ENCODE data around the gene CAVIN1.
"Not testable (repeated sequence)": the region's sequence is repeated elsewhere in the genome, so short reads cannot be mapped to it uniquely, and the experiment has no call there.

Gene CAVIN1

GRCh38 chr17:42402117-42402516 is 20.9 kb downstream of the CAVIN1 start:
- no peak overlapping the region for H3K4me3 ChIP-seq (ENCODE audit: insufficient read length, low read depth)
- peak overlapping the region; percentile 52 for H3K9ac ChIP-seq (ENCODE audit: insufficient read length, low read depth)
- no peak for DNase-seq (ENCODE audit: low read depth, low spot score)

GRCh38 chr17:42400844-42401375 is 22.1 kb downstream of the CAVIN1 start:
- H3K9me3 ChIP-seq (ENCODE audit: insufficient read depth, low read length); H3K4me1 ChIP-seq (ENCODE audit: insufficient read depth, insufficient read length); DNase-seq (ENCODE audit: low read depth, low spot score); H3K4me3 ChIP-seq (ENCODE audit: insufficient read length, low read depth); H3K9ac ChIP-seq (ENCODE audit: insufficient read length, low read depth); H3K27me3 ChIP-seq (ENCODE audit: insufficient read depth, insufficient read length): not testable (repeated sequence)
- H3K36me3 ChIP-seq (ENCODE audit: insufficient read depth, insufficient read length, low read length), result peaks cover 35% of the 10 kb centered on the region

More at GRCh38 chr17:42402117-42402516, 20.9 kb downstream of the CAVIN1 start:
- Histone ChIP-seq H3K36me3 (ENCODE audit: insufficient read depth, insufficient read length, low read length) (peaks cover 37% of the 10 kb centered on the region), H3K4me1 (ENCODE audit: insufficient read depth, insufficient read length) (peaks cover 10% of the 10 kb centered on the region), H3K9me3 (ENCODE audit: insufficient read depth, low read length) (no peaks in the 10 kb centered on the region), H3K27me3 (ENCODE audit: insufficient read depth, insufficient read length) (no peaks in the 10 kb centered on the region)
- TF ChIP-seq SUZ12 (IDR thresholded peaks at IDR 0.05; ENCODE audit: extremely low read depth, insufficient read depth, insufficient read length) (no peak), YY1 (IDR thresholded peaks at IDR 0.05; ENCODE audit: insufficient read depth, insufficient read length) (no peak), ZNF274 (IDR thresholded peaks at IDR 0.05; ENCODE audit: low read depth, low read length) (no peak)

GRCh38 chr17:42399948-42400843 is 22.9 kb downstream of the CAVIN1 start:
- no peak overlapping the region for H3K4me3 ChIP-seq (ENCODE audit: insufficient read length, low read depth)
- H3K9ac ChIP-seq (ENCODE audit: insufficient read length, low read depth), result peak overlapping the region; percentile 42
- peaks cover 28% of the 10 kb centered on the region for H3K36me3 ChIP-seq (ENCODE audit: insufficient read depth, insufficient read length, low read length)
- DNase-seq (ENCODE audit: low read depth, low spot score), result no peak
- TF ChIP-seq ZNF274 (IDR thresholded peaks at IDR 0.05; ENCODE audit: low read depth, low read length) (no peak), YY1 (IDR thresholded peaks at IDR 0.05; ENCODE audit: insufficient read depth, insufficient read length) (no peak), SUZ12 (IDR thresholded peaks at IDR 0.05; ENCODE audit: extremely low read depth, insufficient read depth, insufficient read length) (no peak)
- H3K4me1 ChIP-seq (ENCODE audit: insufficient read depth, insufficient read length), result peaks cover 9% of the 10 kb centered on the region
- no peaks in the 10 kb centered on the region for H3K9me3 ChIP-seq (ENCODE audit: insufficient read depth, low read length)
- H3K27me3 ChIP-seq (ENCODE audit: insufficient read depth, insufficient read length), result no peaks in the 10 kb centered on the region

- no peaks in the 10 kb centered on the region for H3K9me3 ChIP-seq (ENCODE audit: insufficient read depth, low read length)
- H3K4me3 ChIP-seq (ENCODE audit: insufficient read length, low read depth), result no peak overlapping the region
- no peaks in the 10 kb centered on the region for H3K27me3 ChIP-seq (ENCODE audit: insufficient read depth, insufficient read length)
- DNase-seq (ENCODE audit: low read depth, low spot score), result no peak
- TF ChIP-seq SUZ12 (IDR thresholded peaks at IDR 0.05; ENCODE audit: extremely low read depth, insufficient read depth, insufficient read length) (no peak), YY1 (IDR thresholded peaks at IDR 0.05; ENCODE audit: insufficient read depth, insufficient read length) (no peak), ZNF274 (IDR thresholded peaks at IDR 0.05; ENCODE audit: low read depth, low read length) (no peak)
- H3K9ac ChIP-seq (ENCODE audit: insufficient read length, low read depth), result no peak overlapping the region
- peaks cover 9% of the 10 kb centered on the region for H3K4me1 ChIP-seq (ENCODE audit: insufficient read depth, insufficient read length)
- H3K36me3 ChIP-seq (ENCODE audit: insufficient read depth, insufficient read length, low read length), result peaks cover 18% of the 10 kb centered on the region
Measured at GRCh38 chr17:42399121-42399520, 23.9 kb downstream of the CAVIN1 start.

- H3K4me3 ChIP-seq (ENCODE audit: insufficient read length, low read depth); H3K4me1 ChIP-seq (ENCODE audit: insufficient read depth, insufficient read length); DNase-seq (ENCODE audit: low read depth, low spot score); H3K9ac ChIP-seq (ENCODE audit: insufficient read length, low read depth); H3K27me3 ChIP-seq (ENCODE audit: insufficient read depth, insufficient read length); H3K9me3 ChIP-seq (ENCODE audit: insufficient read depth, low read length); H3K36me3 ChIP-seq (ENCODE audit: insufficient read depth, insufficient read length, low read length): not testable (repeated sequence)
Measured at GRCh38 chr17:42395601-42396000, 27.5 kb downstream of the CAVIN1 start.

GRCh38 chr17:42394838-42395237 is 28.2 kb downstream of the CAVIN1 start:
- no peak for DNase-seq (ENCODE audit: low read depth, low spot score)
- TF ChIP-seq YY1 (IDR thresholded peaks at IDR 0.05; ENCODE audit: insufficient read depth, insufficient read length), result no peak
- no peak for TF ChIP-seq SUZ12 (IDR thresholded peaks at IDR 0.05; ENCODE audit: extremely low read depth, insufficient read depth, insufficient read length)
- TF ChIP-seq ZNF274 (IDR thresholded peaks at IDR 0.05; ENCODE audit: low read depth, low read length), result no peak
- H3K27me3 ChIP-seq (ENCODE audit: insufficient read depth, insufficient read length), result no peaks in the 10 kb centered on the region
- no peaks in the 10 kb centered on the region for H3K9me3 ChIP-seq (ENCODE audit: insufficient read depth, low read length)
- no peaks in the 10 kb centered on the region for H3K36me3 ChIP-seq (ENCODE audit: insufficient read depth, insufficient read length, low read length)
- no peaks in the 10 kb centered on the region for H3K4me1 ChIP-seq (ENCODE audit: insufficient read depth, insufficient read length)
- H3K4me3 ChIP-seq (ENCODE audit: insufficient read length, low read depth), result no peak overlapping the region
- H3K9ac ChIP-seq (ENCODE audit: insufficient read length, low read depth), result no peak overlapping the region

- H3K9me3 ChIP-seq (ENCODE audit: insufficient read depth, low read length), result no peaks in the 10 kb centered on the region
- no peaks in the 10 kb centered on the region for H3K27me3 ChIP-seq (ENCODE audit: insufficient read depth, insufficient read length)
- H3K4me1 ChIP-seq (ENCODE audit: insufficient read depth, insufficient read length), result no peaks in the 10 kb centered on the region
- no peak for TF ChIP-seq ZNF274 (IDR thresholded peaks at IDR 0.05; ENCODE audit: low read depth, low read length)
- no peaks in the 10 kb centered on the region for H3K36me3 ChIP-seq (ENCODE audit: insufficient read depth, insufficient read length, low read length)
- no peak for DNase-seq (ENCODE audit: low read depth, low spot score)
- H3K4me3 ChIP-seq (ENCODE audit: insufficient read length, low read depth), result no peak overlapping the region
- H3K9ac ChIP-seq (ENCODE audit: insufficient read length, low read depth), result no peak overlapping the region
Measured at GRCh38 chr17:42392692-42393415, 30.2 kb downstream of the CAVIN1 start.

- H3K4me1 ChIP-seq (ENCODE audit: insufficient read depth, insufficient read length); H3K27me3 ChIP-seq (ENCODE audit: insufficient read depth, insufficient read length); DNase-seq (ENCODE audit: low read depth, low spot score); H3K36me3 ChIP-seq (ENCODE audit: insufficient read depth, insufficient read length, low read length); H3K4me3 ChIP-seq (ENCODE audit: insufficient read length, low read depth); H3K9ac ChIP-seq (ENCODE audit: insufficient read length, low read depth); H3K9me3 ChIP-seq (ENCODE audit: insufficient read depth, low read length): not testable (repeated sequence)
Measured at GRCh38 chr17:42391439-42391838, 31.6 kb downstream of the CAVIN1 start.

Measured in NT2/D1 (cell line).